Gastrocnemius medialis (tissue), 4 donors: Measurements from ENCODE around the gene RPS6KB1.

Source experiments
- CTCF ChIP-seq, 5 experiments: fragments of 450-650 bp in 3 of 5; fragments of 200-600 bp in 2 of 5; sonication (generic) in 2 of 5; IDR thresholded peaks in 4 of 5; conservative IDR thresholded peaks in 1 of 5; 1 replicate in 4 of 5; 2 replicates in 1 of 5; pipeline ENCODE4 v1.5.1; 2016 to 2019; ENCODE audit warnings: antibody characterized with exemption in 5 of 5, mild to moderate bottlenecking in 3 of 5, moderate library complexity in 3 of 5
- POLR2A ChIP-seq, 2 donors: fragments of 450-650 bp; IDR thresholded peaks; one replicate each; pipeline ENCODE4 v1.6.1; 2017; ENCODE audit warnings: antibody characterized with exemption in 2 of 2, mild to moderate bottlenecking in 2 of 2, moderate library complexity in 2 of 2

GRCh38 chr17:59950049-59950448, 57.1 kb downstream of the RPS6KB1 start:
- TF ChIP-seq POLR2A (IDR thresholded peaks at IDR 0.05): no peak
- no peak for TF ChIP-seq CTCF (IDR thresholded peaks at IDR 0.05 in 4 of 5, conservative IDR thresholded peaks at IDR 0.05 in 1 of 5)
